ENCODE measurements around the gene IFRD2.

GRCh38 chr3:50266836-50267235 lies 25.4 kb downstream of the IFRD2 start:
- TF ChIP-seq CTCF (IDR thresholded peaks at IDR 0.05; ENCODE audit: poor library complexity) (no peak), EZH2phosphoT487 (IDR thresholded peaks at IDR 0.05; ENCODE audit: low read depth, severe bottlenecking, unreplicated experiment) (no peak)
